Adrenal gland (tissue), 5 donors: Measurements from ENCODE around the gene BOC.

Experiments
- POLR2A ChIP-seq, 2 donors: fragments of 450-650 bp; IDR thresholded peaks; one replicate each; pipeline ENCODE4 v1.6.1; 2017; ENCODE audit warnings: antibody characterized with exemption in 2 of 2, mild to moderate bottlenecking in 2 of 2, moderate library complexity in 1 of 2
- TF ChIP-seq, protein P1 (sequence below), 6 experiments: fragments of 450-650 bp in 4 of 6; fragments of 200-600 bp in 2 of 6; sonication (generic) in 1 of 6; IDR thresholded peaks; 1 replicate in 5 of 6; 2 replicates in 1 of 6; pipeline versions ENCODE4 v1.5.1 to v1.8.0; 2016 to 2021; ENCODE audit warnings: antibody characterized with exemption in 6 of 6, mild to moderate bottlenecking in 2 of 6, moderate library complexity in 1 of 6
- donor health status: DM: no; HTN: no; CAD: no.

DNA sequence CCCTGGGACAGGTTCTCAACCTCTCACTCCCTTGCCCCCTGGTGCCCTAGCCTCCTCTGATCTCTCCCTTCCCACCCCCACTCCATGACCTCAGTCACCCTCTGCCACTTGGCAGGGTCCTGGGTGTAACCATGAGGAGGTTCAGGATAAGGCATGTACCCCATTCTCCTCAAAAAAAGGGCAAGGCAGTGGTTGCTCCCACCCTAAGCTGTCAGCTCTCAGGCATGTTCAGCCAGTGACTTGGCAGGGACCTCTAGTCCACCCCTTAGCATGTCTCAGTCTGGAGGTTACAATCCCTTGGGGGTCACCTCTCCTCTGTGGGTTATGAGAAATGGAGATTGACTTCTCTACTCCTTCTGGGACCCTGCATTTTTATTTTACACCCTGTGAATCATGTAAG, 11.0 kb upstream of the BOC start:
- TF ChIP-seq, protein P1, sequence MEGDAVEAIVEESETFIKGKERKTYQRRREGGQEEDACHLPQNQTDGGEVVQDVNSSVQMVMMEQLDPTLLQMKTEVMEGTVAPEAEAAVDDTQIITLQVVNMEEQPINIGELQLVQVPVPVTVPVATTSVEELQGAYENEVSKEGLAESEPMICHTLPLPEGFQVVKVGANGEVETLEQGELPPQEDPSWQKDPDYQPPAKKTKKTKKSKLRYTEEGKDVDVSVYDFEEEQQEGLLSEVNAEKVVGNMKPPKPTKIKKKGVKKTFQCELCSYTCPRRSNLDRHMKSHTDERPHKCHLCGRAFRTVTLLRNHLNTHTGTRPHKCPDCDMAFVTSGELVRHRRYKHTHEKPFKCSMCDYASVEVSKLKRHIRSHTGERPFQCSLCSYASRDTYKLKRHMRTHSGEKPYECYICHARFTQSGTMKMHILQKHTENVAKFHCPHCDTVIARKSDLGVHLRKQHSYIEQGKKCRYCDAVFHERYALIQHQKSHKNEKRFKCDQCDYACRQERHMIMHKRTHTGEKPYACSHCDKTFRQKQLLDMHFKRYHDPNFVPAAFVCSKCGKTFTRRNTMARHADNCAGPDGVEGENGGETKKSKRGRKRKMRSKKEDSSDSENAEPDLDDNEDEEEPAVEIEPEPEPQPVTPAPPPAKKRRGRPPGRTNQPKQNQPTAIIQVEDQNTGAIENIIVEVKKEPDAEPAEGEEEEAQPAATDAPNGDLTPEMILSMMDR (IDR thresholded peaks at IDR 0.05): no peak
- no peak for TF ChIP-seq POLR2A (IDR thresholded peaks at IDR 0.05)
